Thyroid gland (tissue), 4 donors: Measurements from ENCODE around the gene MDM2.

Source experiments
- CTCF ChIP-seq, 6 experiments: fragments of 200-600 bp in 3 of 6; fragments of 450-650 bp in 3 of 6; sonication (generic) in 3 of 6; IDR thresholded peaks; one replicate each; pipeline ENCODE4 v1.5.1; 2016 to 2019; ENCODE audit warnings: antibody characterized with exemption in 6 of 6, mild to moderate bottlenecking in 2 of 6, inconsistent platforms in 1 of 6, moderate library complexity in 1 of 6
- POLR2A ChIP-seq, 2 donors: fragments of 450-650 bp; IDR thresholded peaks; one replicate each; pipeline ENCODE4 v1.6.1; 2017; ENCODE audit warnings: antibody characterized with exemption in 2 of 2, mild to moderate bottlenecking in 2 of 2, moderate library complexity in 1 of 2

- TF ChIP-seq CTCF (IDR thresholded peaks at IDR 0.05) (no peak), POLR2A (IDR thresholded peaks at IDR 0.05) (no peak)
These were observed 33.7 kb downstream of the MDM2 start for GRCh38 chr12:68841717-68842116.
